ENCODE results near the gene CASP9. TPM values are rescaled to one million over a fixed set of nuclear protein-coding genes. Genes with fewer than 3 reads are reported as not detected.

The CASP9 gene
- total and polyA plus RNA-seq, 2 experiments from 2014 or later = 14.2 to 17.1 TPM

- H3K27ac ChIP-seq = no peak within 1 kb of the TSS
- H3K36me3 ChIP-seq (replicated peaks; ENCODE audit: insufficient read depth, low read depth) = no peaks in the 10 kb centered on the region
- no peak within 1 kb of the TSS for H3K4me3 ChIP-seq
- H3K4me1 ChIP-seq (ENCODE audit: insufficient read depth) = peaks cover 6% of the 10 kb centered on the region
- TF ChIP-seq EZH2 (IDR thresholded peaks at IDR 0.05; ENCODE audit: borderline replicate concordance) (no peak), CTCF (IDR thresholded peaks at IDR 0.05; ENCODE audit: poor library complexity) (no peak), EZH2phosphoT487 (IDR thresholded peaks at IDR 0.05; ENCODE audit: low read depth, severe bottlenecking, unreplicated experiment) (no peak)
- no peaks in the 10 kb centered on the region for H3K9me2 ChIP-seq (replicated peaks; ENCODE audit: insufficient read depth)
- H2AFZ ChIP-seq = no peak within 1 kb of the TSS
- no peaks in the 10 kb centered on the region for H3K27me3 ChIP-seq
- H3K4me2 ChIP-seq = no peak within 1 kb of the TSS
- H4K20me1 ChIP-seq (ENCODE audit: insufficient read depth, poor library complexity, severe bottlenecking) = no peaks in the 10 kb centered on the region
- 64% methylated on average over 8 of the region's 8 CpGs for WGBS (ENCODE audit: low lambda C conversion rate, missing lambda C conversion rate)
- no peaks in the 10 kb centered on the region for H3K9me3 ChIP-seq (ENCODE audit: low read depth)
- no peaks in the 10 kb centered on the region for H3K79me2 ChIP-seq
- no peak for DNase-seq (ENCODE audit: low spot score)
Measured at GRCh38 chr1:15456313-15456954, 67.6 kb downstream of the CASP9 start, which contains the start of gene CELA2A. TSS of gene CELA2A (plus strand) at chr1:15456732. CDS start at chr1:15456754, 22 bp downstream.

GRCh38 chr1:15455522-15455921 is 68.5 kb downstream of the CASP9 start:
- H2AFZ ChIP-seq = no peak overlapping the region
- no peaks in the 10 kb centered on the region for H4K20me1 ChIP-seq (ENCODE audit: insufficient read depth, poor library complexity, severe bottlenecking)
- no peak for DNase-seq (ENCODE audit: low spot score)
- H3K27me3 ChIP-seq = no peaks in the 10 kb centered on the region
- no peaks in the 10 kb centered on the region for H3K9me2 ChIP-seq (replicated peaks; ENCODE audit: insufficient read depth)
- no peaks in the 10 kb centered on the region for H3K9me3 ChIP-seq (ENCODE audit: low read depth)
- WGBS (ENCODE audit: low lambda C conversion rate, missing lambda C conversion rate) = 81% methylated on average over 6 of the region's 6 CpGs
- H3K79me2 ChIP-seq = no peaks in the 10 kb centered on the region
- H3K4me3 ChIP-seq = no peak overlapping the region
- H3K27ac ChIP-seq = no peak overlapping the region
- H3K36me3 ChIP-seq (replicated peaks; ENCODE audit: insufficient read depth, low read depth) = no peaks in the 10 kb centered on the region
- TF ChIP-seq EZH2phosphoT487 (IDR thresholded peaks at IDR 0.05; ENCODE audit: low read depth, severe bottlenecking, unreplicated experiment) = no peak
- no peak for TF ChIP-seq EZH2 (IDR thresholded peaks at IDR 0.05; ENCODE audit: borderline replicate concordance)
- no peak for TF ChIP-seq CTCF (IDR thresholded peaks at IDR 0.05; ENCODE audit: poor library complexity)
- peaks cover 6% of the 10 kb centered on the region for H3K4me1 ChIP-seq (ENCODE audit: insufficient read depth)
- no peak overlapping the region for H3K4me2 ChIP-seq

- Histone ChIP-seq H4K20me1 (ENCODE audit: insufficient read depth, poor library complexity, severe bottlenecking) (no peaks in the 10 kb centered on the region), H3K9me3 (ENCODE audit: low read depth) (no peaks in the 10 kb centered on the region), H3K9me2 (replicated peaks; ENCODE audit: insufficient read depth) (no peaks in the 10 kb centered on the region), H3K27me3 (no peaks in the 10 kb centered on the region), H3K36me3 (replicated peaks; ENCODE audit: insufficient read depth, low read depth) (no peaks in the 10 kb centered on the region), H3K4me3 (no peak overlapping the region), H2AFZ (no peak overlapping the region), H3K4me1 (ENCODE audit: insufficient read depth) (peaks cover 6% of the 10 kb centered on the region), H3K4me2 (no peak overlapping the region), H3K27ac (peak overlapping the region; percentile 52), H3K79me2 (no peaks in the 10 kb centered on the region)
- WGBS (ENCODE audit: low lambda C conversion rate, missing lambda C conversion rate) = 62% methylated on average over 3 of the region's 3 CpGs
- DNase-seq (ENCODE audit: low spot score) = no peak
- TF ChIP-seq EZH2 (IDR thresholded peaks at IDR 0.05; ENCODE audit: borderline replicate concordance) (no peak), EZH2phosphoT487 (IDR thresholded peaks at IDR 0.05; ENCODE audit: low read depth, severe bottlenecking, unreplicated experiment) (no peak), CTCF (IDR thresholded peaks at IDR 0.05; ENCODE audit: poor library complexity) (no peak)
Measured at GRCh38 chr1:15454256-15454655, 69.8 kb downstream of the CASP9 start.
